HG03025 (cell line): ENCODE data around the gene COX17.

Experiments
- ATAC-seq: cut with Tn5 transposase; IDR thresholded peaks from one replicate; pipeline ENCODE4 v1.9.1; 2021; ENCODE audit warnings: mild to moderate bottlenecking, moderate library complexity; ENCODE audit not compliant: unreplicated experiment, low FRiP score

COX17 gene

GRCh38 chr3:119675188-119675874 is 1.9 kb downstream of the COX17 start:
- ATAC-seq = no peak

- ATAC-seq = no peak
Measured at GRCh38 chr3:119673875-119674274, 3.3 kb downstream of the COX17 start.

- ATAC-seq = no peak
Measured at GRCh38 chr3:119672776-119673175, 4.4 kb downstream of the COX17 start.

- no peak for ATAC-seq
Measured at GRCh38 chr3:119669906-119670570, 7.2 kb downstream of the COX17 start.

GRCh38 chr3:119665954-119666559 is 11.1 kb downstream of the COX17 start:
- ATAC-seq = no peak

- no peak for ATAC-seq
Measured at GRCh38 chr3:119664850-119665379, 12.3 kb downstream of the COX17 start.

GRCh38 chr3:119664370-119664769 is 12.8 kb downstream of the COX17 start:
- ATAC-seq = no peak

GRCh38 chr3:119663885-119664284 is 13.3 kb downstream of the COX17 start:
- ATAC-seq = no peak

GRCh38 chr3:119662604-119663373 is 14.4 kb downstream of the COX17 start:
- no peak for ATAC-seq

GRCh38 chr3:119660474-119661440 is 16.4 kb downstream of the COX17 start, which contains the start of gene POPDC2:
POPDC2 (minus strand) TSS chr3:119660589; CDS start chr3:119660423, 166 bp downstream.
- no peak for ATAC-seq

- ATAC-seq = no peak
Measured at GRCh38 chr3:119659606-119660291, 17.5 kb downstream of the COX17 start.

- ATAC-seq = no peak
Measured at GRCh38 chr3:119658994-119659393, 18.2 kb downstream of the COX17 start.

GRCh38 chr3:119657887-119658702 is 19.1 kb downstream of the COX17 start:
- no peak for ATAC-seq

- ATAC-seq = no peak
Measured at GRCh38 chr3:119653876-119654275, 23.3 kb downstream of the COX17 start.

- no peak for ATAC-seq
Measured at GRCh38 chr3:119652306-119653033, 24.7 kb downstream of the COX17 start.

- no peak for ATAC-seq
Measured at GRCh38 chr3:119649761-119650160, 27.4 kb downstream of the COX17 start.

- no peak for ATAC-seq
Measured at GRCh38 chr3:119647843-119648575, 29.2 kb downstream of the COX17 start.
